HepG2 (cell line): Measurements from ENCODE around the gene SMO. TPM values are rescaled to one million over a fixed set of nuclear protein-coding genes. Genes with fewer than 3 reads are reported as not detected.
A peak's percentile ranks its signal among the peaks of the same experiment; 100 is the strongest.
"Not testable (repeated sequence)": the region's sequence is repeated elsewhere in the genome, so short reads cannot be mapped to it uniquely, and the experiment has no call there.

Source experiments
- ATAC-seq: fragments of 200-7000 bp; cut with Tn5 transposase; 3 replicates; pipeline ENCODE4 v1.9.1; 2020; ENCODE audit warnings: mild to moderate bottlenecking, moderate library complexity
- BruUV-seq: library from RNA; stranded (reverse); fragments of 400-500 nt; replicated peaks from 2 replicates; lab custom pipeline; 2021; lab: Mats Ljungman, UMichigan
- CTCF ChIA-PET: fragments of 300-600 bp; formaldehyde crosslinking; extraction: SDS; loops from one replicate; lab custom pipeline; 2021; ENCODE audit warnings: low total read pairs, inconsistent platforms, low intra/inter-chr PET ratio; lab: Yijun Ruan, JAX
- POLR2A ChIA-PET: fragments of 350-600 bp; sonication (Branson Sonifier 250); formaldehyde crosslinking; loops from one replicate; lab custom pipeline; 2020; ENCODE audit warnings: antibody characterized with exemption, inconsistent platforms; lab: Yijun Ruan, JAX
- DNase-seq: peaks from one replicate; pipeline ENCODE4 v3.0.0-alpha.2; 2015; ENCODE audit warnings: low spot score
- FAIRE-seq: peaks from 3 replicates; lab custom pipeline; 2011; peaks lifted over from hg19 to GRCh38; lab: Jason Lieb, UNC
- H2AFZ ChIP-seq: one replicate; pipeline ENCODE4 v1.6.1; 2011; ENCODE audit warnings: low read length, inconsistent platforms
- H3K27ac ChIP-seq: fragments of 300-600 bp; 3 replicates; pipeline ENCODE4 v1.8.0; 2011; ENCODE audit warnings: mixed run types, mild to moderate bottlenecking, mixed read lengths, low read length, inconsistent platforms; ENCODE audit not compliant: insufficient read depth; ENCODE audit errors: extremely low read length
- H3K27me3 ChIP-seq, 2 experiments: fragments of 200-600 bp in 1 of 2; 2 replicates in 1 of 2; 3 replicates in 1 of 2; pipeline versions ENCODE4 v1.6.0 to v1.8.0; 2011; ENCODE audit warnings: low read length in 2 of 2, mild to moderate bottlenecking in 2 of 2, moderate library complexity in 2 of 2, inconsistent platforms in 1 of 2; ENCODE audit not compliant: insufficient read depth in 2 of 2, control insufficient read depth in 1 of 2
- H3K36me3 ChIP-seq, 2 experiments: fragments of 200-600 bp in 1 of 2; replicated peaks in 1 of 2; 2 replicates in 1 of 2; 3 replicates in 1 of 2; pipeline versions ENCODE4 v1.5.1 to v1.8.0; 2011; ENCODE audit warnings: low read length in 2 of 2, inconsistent platforms in 1 of 2; ENCODE audit not compliant: insufficient read depth in 2 of 2, control insufficient read depth in 1 of 2
- H3K4me1 ChIP-seq: 2 replicates; pipeline ENCODE4 v1.5.1; 2012; ENCODE audit warnings: low read length, inconsistent platforms; ENCODE audit not compliant: insufficient read depth
- H3K4me2 ChIP-seq: 2 replicates; pipeline ENCODE4 v1.6.0; 2011; ENCODE audit warnings: low read depth, low read length, inconsistent platforms
- H3K4me3 ChIP-seq, 3 experiments: fragments of 200-600 bp in 1 of 3; sonication (generic), shearing (Covaris generic) in 1 of 3; replicated peaks in 1 of 3; 2 replicates each; pipeline ENCODE4 v1.5.1; 2011 to 2016; ENCODE audit warnings: low read length in 3 of 3, inconsistent platforms in 2 of 3, low read depth in 2 of 3, mild to moderate bottlenecking in 2 of 3, control low read depth in 1 of 3, mixed read lengths in 1 of 3; ENCODE audit not compliant: insufficient read depth in 1 of 3
- H3K79me2 ChIP-seq: one replicate; pipeline ENCODE4 v1.6.1; 2011; ENCODE audit warnings: low read length, inconsistent platforms; ENCODE audit not compliant: insufficient read depth
- H3K9ac ChIP-seq: 2 replicates; pipeline ENCODE4 v1.6.0; 2011; ENCODE audit warnings: mild to moderate bottlenecking, low read depth, low read length, inconsistent platforms; ENCODE audit not compliant: insufficient read depth
- H3K9me3 ChIP-seq: 2 replicates; pipeline ENCODE4 v1.5.1; 2012; ENCODE audit warnings: mild to moderate bottlenecking, low read length
- H4K20me1 ChIP-seq: 2 replicates; pipeline ENCODE4 v1.6.0; 2011; ENCODE audit warnings: inconsistent platforms, mild to moderate bottlenecking, low read length, moderate library complexity; ENCODE audit not compliant: insufficient read depth
- ADNP ChIP-seq: sonication (generic); formaldehyde crosslinking; IDR thresholded peaks from 2 replicates; pipeline ENCODE4 v1.4.0; 2020; ENCODE audit warnings: missing genetic modification reagents
- CSRNP2 ChIP-seq: sonication (generic); formaldehyde crosslinking; conservative IDR thresholded peaks from 2 replicates; pipeline ENCODE4 v1.8.0; 2022; ENCODE audit warnings: low read depth, missing genetic modification reagents
- ZBTB49 ChIP-seq: sonication (generic); formaldehyde crosslinking; IDR thresholded peaks from 2 replicates; pipeline ENCODE4 v1.4.0; 2020; ENCODE audit warnings: missing genetic modification reagents, borderline replicate concordance
- ZNF12 ChIP-seq: sonication (generic); formaldehyde crosslinking; IDR thresholded peaks from 2 replicates; pipeline ENCODE4 v1.5.0; 2020; ENCODE audit warnings: missing genetic modification reagents
- ZNF30 ChIP-seq: sonication (generic); formaldehyde crosslinking; IDR thresholded peaks from 2 replicates; pipeline ENCODE4 v1.5.0; 2020; ENCODE audit warnings: mild to moderate bottlenecking, missing genetic modification reagents
- ZNF432 ChIP-seq: sonication (generic); formaldehyde crosslinking; IDR thresholded peaks from 2 replicates; pipeline ENCODE4 v1.5.0; 2020; ENCODE audit warnings: missing genetic modification reagents, mild to moderate bottlenecking, borderline replicate concordance
- ZNF691 ChIP-seq: sonication (generic); formaldehyde crosslinking; IDR thresholded peaks from 2 replicates; pipeline ENCODE4 v1.4.0; 2020; ENCODE audit warnings: missing genetic modification reagents, low read depth, mild to moderate bottlenecking, borderline replicate concordance
- ZZZ3 ChIP-seq: sonication (generic); formaldehyde crosslinking; IDR thresholded peaks from 2 replicates; pipeline ENCODE4 v1.4.0; 2020; ENCODE audit warnings: missing genetic modification reagents, mild to moderate bottlenecking, borderline replicate concordance
- WGBS: methylation state at CpG from one replicate; pipeline ENCODE4 v1.1.6; 2017; ENCODE audit warnings: low lambda C conversion rate; 5-methylcytosine and 5-hydroxymethylcytosine counted together
- in situ Hi-C: cut with HindIII; loops from 2 replicates; pipeline ENCODE4 v1.10.0; 2017; ENCODE audit warnings: low pct_unique_long_range_greater_than_20kb; ENCODE audit not compliant: extremely low pct_ligation_motif_present
- intact Hi-C: fragments of 100-400 bp; cut with micrococcal nuclease; formaldehyde crosslinking; loops from one replicate; pipeline ENCODE4 v1.10.0; 2022; ENCODE audit not compliant: unreplicated experiment
- polyA plus RNA-seq, 8 experiments: library from polyadenylated mRNA; depleted of rRNA in 3 of 8; stranded (reverse) in 7 of 8; unstranded in 1 of 8; fragments of >200 nt; fragmentation: Illumina TruSeq in 4 of 8; extraction: Trizol in 4 of 8; gene quantifications; 2 replicates each; pipeline versions ENCODE4 v1.2.1 to v1.2.3, GENCODE V29; 2011 to 2016; ENCODE audit warnings: low read depth in 4 of 8, missing spikeins in 1 of 8, mixed read lengths in 1 of 8; ENCODE audit not compliant: insufficient read depth in 1 of 8
- total RNA-seq, 5 experiments: library from RNA; depleted of rRNA; stranded (reverse); fragments of >200 nt; fragmentation: Illumina TruSeq; extraction: Trizol; gene quantifications; 2 replicates each; pipeline ENCODE4 v1.2.3, GENCODE V29; 2016; ENCODE audit warnings: low read depth in 1 of 5

Gene SMO
- total and polyA plus RNA-seq, 2 of the 13 experiments (the other 11 are each of a cell fraction or from before 2014, with no cell fraction given), result 23.8 to 32.3 TPM

GRCh38 chr7:129173861-129174260 is 14.6 kb upstream of the SMO start:
- H3K36me3 ChIP-seq, intact Hi-C loops, CTCF ChIA-PET, DNase-seq, H3K79me2 ChIP-seq, H3K9me3 ChIP-seq, BruUV-seq, H3K9ac ChIP-seq, H3K4me2 ChIP-seq, H3K27me3 ChIP-seq, ATAC-seq, FAIRE-seq, H3K27ac ChIP-seq, H3K4me1 ChIP-seq, in situ Hi-C loops, H4K20me1 ChIP-seq, H3K4me3 ChIP-seq: not testable (repeated sequence)
- WGBS, result 53% methylated on average over 7 of the region's 7 CpGs
- H2AFZ ChIP-seq, result peak overlapping the region; percentile 72
- POLR2A ChIA-PET, result interaction anchor here (0.7 kb wide), 1 partner anchor 353 kb away, joined by 3 read pairs; no protein-coding TSS in a partner anchor
- TF ChIP-seq ZNF12, result peak; percentile 97

GRCh38 chr7:129176916-129177710 is 11.3 kb upstream of the SMO start:
- FAIRE-seq (no peak), ATAC-seq (no peak), DNase-seq (no peak)
- intact Hi-C loops, result no loop called here
- Histone ChIP-seq H4K20me1 (no peaks in the 10 kb centered on the region), H3K4me3 (no peak overlapping the region), H3K27ac (no peak overlapping the region), H3K36me3 (no peaks in the 10 kb centered on the region), H2AFZ (no peak overlapping the region), H3K9ac (no peak overlapping the region), H3K4me1 (peaks cover 8% of the 10 kb centered on the region), H3K79me2 (no peaks in the 10 kb centered on the region), H3K27me3 (0 out of 5 replicates have a peak, but pooled peaks cover 0 to 1% of the 10 kb centered on the region in 2 experiments), H3K4me2 (no peak overlapping the region), H3K9me3 (no peaks in the 10 kb centered on the region)
- 52% methylated on average over 11 of the region's 11 CpGs for WGBS
- CTCF ChIA-PET, result no interaction called here
- no TSS peak for BruUV-seq
- TF ChIP-seq ZNF30 (CRISPR knock-in tag) (no peak), ADNP (no peak), ZZZ3 (no peak), CSRNP2 (no peak), ZNF691 (CRISPR knock-in tag) (no peak), ZNF432 (CRISPR knock-in tag) (no peak), ZBTB49 (CRISPR knock-in tag) (no peak)
- in situ Hi-C loops, result no loop called here
- POLR2A ChIA-PET, result interaction anchor here (0.7 kb wide), 1 partner anchor 12 kb away, joined by 3 read pairs; the partner anchor contains the start of gene SMO
